Measurements from ENCODE around the gene NAALAD2.

DNA sequence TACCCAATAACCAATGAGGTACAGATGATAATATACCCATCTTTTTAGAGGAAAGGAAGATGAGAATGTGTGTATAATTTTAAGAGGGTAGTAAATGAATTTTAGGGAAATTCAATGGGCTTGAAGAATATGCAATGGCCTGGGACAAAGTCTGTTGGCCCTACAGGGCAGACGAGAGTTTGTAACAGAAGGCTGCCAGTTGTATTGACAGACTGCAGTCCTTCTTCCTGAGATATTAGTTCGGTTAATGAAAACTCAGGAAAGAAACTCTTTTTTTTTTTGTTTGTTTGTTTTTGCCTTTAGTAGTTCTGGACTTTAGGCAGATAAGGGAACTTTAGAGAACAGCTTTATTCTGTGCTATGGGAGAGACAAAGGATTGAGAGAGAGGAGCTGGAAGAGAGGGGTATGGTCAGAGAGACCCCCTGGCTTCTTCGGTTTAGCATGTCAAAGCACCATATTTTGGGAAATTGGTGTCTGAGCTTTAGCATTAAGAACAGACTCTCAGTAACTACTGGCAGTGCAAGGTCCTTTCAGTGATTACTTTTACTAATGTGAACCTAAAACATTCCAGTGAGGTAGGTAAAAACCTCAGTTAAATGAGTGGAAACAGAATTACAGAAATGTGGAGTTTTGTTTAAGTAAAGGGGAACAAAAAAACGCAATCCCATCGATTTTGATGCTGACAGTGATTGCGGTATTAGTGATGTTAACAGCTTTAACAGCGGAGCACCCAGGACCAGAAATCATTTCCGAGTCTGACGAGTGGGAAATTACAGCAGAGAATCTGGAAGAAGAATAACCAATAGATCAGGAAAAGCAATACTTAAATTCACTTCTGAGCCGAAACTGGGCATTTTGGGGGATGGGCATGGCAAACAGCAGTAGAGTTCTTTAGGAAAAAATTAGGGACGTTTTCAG, 644 bp upstream of the NAALAD2 start:
- TF ChIP-seq, protein P1, sequence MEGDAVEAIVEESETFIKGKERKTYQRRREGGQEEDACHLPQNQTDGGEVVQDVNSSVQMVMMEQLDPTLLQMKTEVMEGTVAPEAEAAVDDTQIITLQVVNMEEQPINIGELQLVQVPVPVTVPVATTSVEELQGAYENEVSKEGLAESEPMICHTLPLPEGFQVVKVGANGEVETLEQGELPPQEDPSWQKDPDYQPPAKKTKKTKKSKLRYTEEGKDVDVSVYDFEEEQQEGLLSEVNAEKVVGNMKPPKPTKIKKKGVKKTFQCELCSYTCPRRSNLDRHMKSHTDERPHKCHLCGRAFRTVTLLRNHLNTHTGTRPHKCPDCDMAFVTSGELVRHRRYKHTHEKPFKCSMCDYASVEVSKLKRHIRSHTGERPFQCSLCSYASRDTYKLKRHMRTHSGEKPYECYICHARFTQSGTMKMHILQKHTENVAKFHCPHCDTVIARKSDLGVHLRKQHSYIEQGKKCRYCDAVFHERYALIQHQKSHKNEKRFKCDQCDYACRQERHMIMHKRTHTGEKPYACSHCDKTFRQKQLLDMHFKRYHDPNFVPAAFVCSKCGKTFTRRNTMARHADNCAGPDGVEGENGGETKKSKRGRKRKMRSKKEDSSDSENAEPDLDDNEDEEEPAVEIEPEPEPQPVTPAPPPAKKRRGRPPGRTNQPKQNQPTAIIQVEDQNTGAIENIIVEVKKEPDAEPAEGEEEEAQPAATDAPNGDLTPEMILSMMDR (conservative IDR thresholded peaks at IDR 0.05; ENCODE audit: low read depth, low read length), result no peak
- TF ChIP-seq EZH2 (IDR thresholded peaks at IDR 0.05; ENCODE audit: low read length, unreplicated experiment) (no peak), EZH2phosphoT487 (IDR thresholded peaks at IDR 0.05; ENCODE audit: borderline replicate concordance, low read length) (no peak)

Data from PC-3 (cell line).